ENCODE data around the gene NT5M.
"Not testable (repeated sequence)": the region's sequence is repeated elsewhere in the genome, so short reads cannot be mapped to it uniquely, and the experiment has no call there.

NT5M gene

DNA sequence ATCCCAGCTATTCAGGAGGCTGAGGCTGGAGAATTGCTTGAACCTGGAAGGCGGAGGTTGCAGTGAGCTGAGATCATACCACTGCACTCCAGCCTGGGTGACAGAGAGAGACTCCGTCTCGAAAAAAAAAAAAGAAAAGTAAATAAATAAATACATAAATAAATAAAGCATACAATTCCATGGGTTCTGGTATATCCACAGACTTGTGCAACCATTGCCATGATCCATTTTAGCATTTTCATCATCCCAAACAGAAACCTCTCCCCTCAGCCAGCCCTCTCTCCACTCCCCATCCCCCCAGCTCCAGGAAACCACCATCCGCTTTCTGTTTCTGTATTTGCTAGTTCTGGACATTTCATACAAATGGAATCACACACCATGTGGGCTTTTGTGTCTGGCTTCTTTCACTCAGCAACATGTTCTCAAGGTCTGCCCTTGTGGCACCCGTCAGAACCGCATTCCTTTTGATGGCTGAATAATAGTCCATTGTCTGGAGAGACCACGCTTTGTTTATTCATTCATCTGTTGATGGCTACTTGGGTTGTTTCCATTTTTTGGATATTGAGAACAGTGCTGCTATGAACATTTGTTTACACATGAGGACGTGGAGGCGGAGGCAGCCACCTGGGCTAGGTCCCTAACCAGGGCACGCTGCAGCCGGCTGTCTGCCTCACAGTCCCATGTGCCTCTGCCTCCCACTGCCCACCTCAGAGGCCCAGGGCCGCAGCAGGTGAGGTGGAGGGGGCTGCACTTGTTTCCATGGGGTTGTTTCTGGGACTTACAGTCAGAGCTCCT is 76.2 kb downstream of the NT5M start:
- no peak for DNase-seq

- no peak for DNase-seq
These were observed 77.2 kb downstream of the NT5M start for GRCh38 chr17:17380145-17380925.

DNA sequence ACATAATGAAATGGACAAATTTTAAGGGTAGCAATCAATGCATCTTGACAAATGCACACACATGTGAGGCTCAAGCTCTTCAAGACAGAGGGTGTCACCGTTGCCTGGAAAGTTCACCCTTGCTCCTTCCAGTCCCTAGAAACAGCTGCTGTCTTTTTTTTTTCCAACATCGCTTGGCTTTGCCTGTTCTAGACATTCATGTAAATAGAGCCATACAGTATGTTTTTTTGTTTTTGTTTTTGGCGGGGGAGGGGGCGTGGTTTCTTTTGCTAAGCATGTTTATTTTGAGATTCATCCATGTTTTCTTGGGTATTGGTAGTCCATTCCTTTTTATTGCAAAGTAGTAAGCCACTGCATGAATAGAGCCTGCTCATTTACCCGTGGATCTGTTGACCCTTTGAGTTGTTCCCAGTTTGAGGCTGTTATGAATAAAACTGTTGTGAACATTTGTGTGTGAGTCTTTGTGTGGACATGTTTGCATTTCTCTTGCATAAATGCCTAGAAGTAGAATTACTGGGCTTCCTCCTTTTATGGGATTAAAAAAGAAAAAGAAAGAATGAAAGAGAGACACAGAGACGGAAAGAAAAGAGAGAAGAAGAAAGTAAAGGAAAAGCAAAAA is 78.4 kb downstream of the NT5M start:
- no peak for DNase-seq

DNA sequence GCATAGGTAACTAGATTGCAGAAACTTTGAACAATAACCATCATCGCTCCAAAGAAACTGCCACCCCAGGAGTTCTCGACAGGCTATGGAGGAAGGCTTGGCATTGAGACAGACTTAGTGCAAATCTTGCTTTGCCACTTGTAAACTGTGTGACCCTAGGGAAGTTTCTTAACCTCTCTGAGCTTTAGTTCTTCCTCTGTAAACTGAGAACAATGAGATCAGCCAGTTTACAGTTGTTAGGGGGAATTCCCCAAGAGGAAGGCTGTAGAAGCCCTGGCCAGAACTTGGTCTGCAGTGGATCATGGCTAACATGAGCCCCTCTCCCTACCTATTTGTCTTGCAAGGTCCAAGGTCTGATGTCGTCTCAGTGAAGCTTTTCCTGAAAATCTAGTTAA is 78.9 kb downstream of the NT5M start:
- DNase-seq, result no peak

DNA sequence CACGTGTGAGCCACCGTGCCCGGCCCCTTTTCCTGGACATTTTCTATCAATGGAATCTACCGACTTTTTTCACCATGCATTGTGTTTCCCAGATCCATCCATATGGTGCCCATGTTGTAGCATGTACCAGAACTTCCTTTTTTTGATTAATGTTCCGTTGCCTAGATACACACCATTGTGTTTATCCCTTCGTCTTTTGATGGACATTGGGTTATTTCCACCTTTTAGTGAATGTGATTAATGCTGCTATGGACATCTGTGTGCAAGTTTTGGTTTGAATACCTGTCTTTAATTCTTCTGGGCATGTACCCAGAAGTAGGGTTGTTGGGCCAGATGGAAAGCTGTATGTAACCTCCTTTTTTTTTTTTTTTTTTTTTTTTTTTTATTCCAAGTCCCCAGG is 79.8 kb downstream of the NT5M start:
- no peak for DNase-seq

- not testable (repeated sequence) for DNase-seq
These were observed 80.5 kb downstream of the NT5M start for GRCh38 chr17:17383431-17384290.

DNA sequence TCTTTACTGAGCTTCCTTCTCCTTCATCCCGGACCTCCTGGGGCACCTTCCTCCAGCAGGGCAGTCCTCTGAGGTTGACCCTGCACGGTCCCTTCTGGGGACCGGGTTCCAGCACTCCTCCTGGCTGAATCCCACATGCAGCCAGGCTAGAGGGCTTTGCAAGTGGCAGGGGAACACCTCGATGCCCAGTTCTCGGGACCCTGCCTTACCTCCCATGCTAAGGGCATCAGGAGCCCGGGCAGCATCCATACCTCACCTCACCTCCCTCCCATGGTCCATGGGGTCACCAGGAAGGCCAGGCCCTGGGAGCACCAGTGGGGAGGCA is 81.1 kb downstream of the NT5M start:
- DNase-seq, result no peak

DNA sequence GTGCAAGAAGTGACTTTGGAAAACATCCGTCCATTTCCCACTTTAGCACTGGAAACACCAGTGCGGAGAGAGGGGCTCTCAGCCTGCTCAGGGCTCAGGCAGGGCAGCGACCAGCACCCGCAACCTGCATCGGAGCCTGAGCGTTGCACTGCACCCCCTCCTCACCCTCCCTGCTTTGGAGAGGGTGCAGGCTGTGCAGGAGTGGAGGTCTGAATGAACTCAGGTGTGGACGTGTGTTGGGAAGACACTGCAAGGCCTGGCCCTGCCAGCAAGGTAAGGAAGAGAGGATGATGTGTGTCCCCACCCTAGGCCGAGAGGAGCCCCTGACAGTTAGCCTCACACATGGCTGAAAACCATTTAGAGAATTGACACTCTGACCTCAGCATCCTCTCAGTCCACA is 81.8 kb downstream of the NT5M start:
- DNase-seq, result no peak

DNA sequence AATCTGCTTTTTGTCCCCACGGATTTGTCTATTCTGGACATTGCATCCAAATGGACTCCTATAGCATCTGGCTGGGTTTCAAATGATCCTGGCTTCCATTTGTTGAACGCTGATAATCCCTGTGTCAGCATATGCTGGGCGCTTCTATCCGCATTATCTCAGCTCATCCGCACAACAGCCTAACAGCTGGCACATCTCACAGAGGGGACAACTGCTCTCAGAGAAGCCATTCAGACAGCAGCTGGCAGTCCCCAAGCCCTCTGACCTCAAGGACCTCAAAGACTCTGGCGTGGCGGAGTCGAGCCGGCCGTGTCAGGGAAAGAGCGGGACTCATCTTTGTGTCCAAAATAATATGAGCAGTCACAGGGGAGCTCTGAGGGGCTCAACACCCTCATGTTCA is 82.3 kb downstream of the NT5M start:
- no peak for DNase-seq

- DNase-seq, result no peak
These were observed 83.1 kb downstream of the NT5M start for GRCh38 chr17:17386094-17386800.

GRCh38 chr17:17387017-17387497 is 83.9 kb downstream of the NT5M start:
- DNase-seq, result no peak

DNA sequence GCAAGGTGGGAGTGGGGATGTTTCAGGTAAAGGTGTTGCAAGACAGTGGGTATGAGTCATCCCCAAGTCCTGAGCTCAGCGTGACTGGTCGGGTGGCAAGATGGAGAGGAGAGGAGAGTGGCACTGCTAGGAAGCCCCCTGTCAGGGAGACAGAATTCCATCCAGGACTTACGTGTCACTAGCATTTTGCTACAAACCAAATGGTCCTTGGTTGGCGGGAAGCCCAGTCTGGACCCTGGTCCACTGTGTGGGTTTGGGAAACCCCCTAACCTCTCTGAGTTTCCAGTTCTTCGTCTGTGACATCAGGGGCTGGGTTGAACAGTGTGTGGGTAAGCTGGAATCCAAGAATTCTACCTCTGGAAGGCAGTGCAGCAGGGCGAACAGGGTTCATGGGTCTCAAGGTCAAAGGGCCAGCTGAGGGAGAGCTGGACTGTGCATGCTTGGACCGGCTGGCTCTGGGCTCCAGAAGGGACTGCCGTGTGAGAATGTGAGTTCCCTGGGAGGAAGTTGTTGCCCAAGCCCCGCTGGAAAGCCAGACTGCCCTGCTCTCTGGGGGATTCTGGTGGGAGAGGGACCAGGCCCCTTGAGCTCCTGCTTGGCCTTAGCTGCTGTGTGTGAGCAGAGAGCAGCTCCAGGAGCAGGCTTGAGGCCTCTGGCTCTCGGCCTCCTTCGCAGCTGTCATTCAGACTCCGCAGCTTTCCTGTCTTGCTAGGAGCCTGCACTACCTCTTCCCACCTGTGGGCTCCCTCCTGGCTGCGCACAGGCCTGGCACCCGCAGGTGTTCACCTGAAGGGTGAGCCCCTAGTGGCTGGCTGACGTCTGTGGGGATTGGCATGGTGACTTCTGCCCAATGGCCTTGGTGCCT is 84.6 kb downstream of the NT5M start:
- no peak for DNase-seq

DNA sequence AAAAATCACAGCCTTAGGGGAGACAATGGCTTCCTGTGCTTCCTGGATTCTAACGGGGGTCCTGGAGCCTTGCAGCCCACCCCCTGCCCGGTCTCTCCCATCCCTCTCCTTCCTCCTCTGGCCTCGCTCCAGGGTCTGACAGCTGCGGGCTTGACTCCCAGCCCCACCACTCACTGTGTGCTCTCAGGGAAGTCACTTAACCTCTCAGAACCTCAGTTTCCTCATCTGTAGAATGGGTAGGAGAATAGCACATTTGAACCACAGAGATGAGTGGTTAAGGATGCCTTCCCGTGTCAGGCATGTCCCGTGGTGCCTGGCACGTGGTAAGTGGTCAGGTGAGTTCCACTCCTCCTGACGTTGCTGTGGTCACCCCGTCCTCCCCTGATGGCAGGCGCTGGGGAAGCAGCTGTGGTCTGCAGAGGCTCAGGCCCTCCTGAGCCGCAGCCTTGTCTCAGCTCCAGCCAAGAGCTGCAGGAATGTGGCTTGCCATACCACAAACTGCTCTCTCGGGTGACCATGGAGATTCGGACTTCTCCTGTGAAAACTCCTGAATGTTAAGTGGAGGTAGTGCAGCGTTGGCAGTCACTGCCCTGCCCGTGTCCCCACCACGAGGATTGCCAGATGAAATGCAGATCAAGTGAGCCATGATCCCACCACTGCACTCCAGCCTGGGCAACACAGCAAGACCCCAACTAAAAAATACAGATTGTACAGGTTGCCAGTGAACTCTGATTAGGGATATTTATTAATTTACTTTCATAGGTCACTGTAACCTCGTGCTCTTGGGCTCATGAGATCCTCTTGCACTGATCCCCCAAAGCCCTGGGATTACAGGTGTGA is 85.7 kb downstream of the NT5M start:
- DNase-seq, result no peak

- DNase-seq, result peak; percentile 40
These were observed 88.6 kb downstream of the NT5M start for GRCh38 chr17:17391668-17392370.

DNA sequence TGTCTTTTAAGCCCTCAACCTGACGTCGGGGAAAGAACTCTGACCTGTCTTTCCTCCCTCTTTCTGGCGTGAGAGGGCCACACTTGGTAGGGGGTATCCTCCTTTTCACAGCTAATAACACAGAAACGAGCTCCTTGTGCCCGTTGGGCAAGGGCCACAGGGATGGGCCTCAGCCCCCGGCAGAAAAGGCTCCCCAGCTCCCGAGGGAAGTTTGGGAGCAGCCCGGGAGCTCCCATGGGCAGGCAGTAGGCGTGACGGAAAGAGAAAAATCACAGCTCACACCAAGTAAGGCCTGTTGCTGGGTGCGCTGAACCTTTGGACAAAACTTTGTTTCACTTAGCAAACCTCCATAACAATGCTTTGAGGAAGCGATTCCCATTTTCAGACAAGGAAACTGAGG is 90.8 kb downstream of the NT5M start:
- no peak for DNase-seq

DNA sequence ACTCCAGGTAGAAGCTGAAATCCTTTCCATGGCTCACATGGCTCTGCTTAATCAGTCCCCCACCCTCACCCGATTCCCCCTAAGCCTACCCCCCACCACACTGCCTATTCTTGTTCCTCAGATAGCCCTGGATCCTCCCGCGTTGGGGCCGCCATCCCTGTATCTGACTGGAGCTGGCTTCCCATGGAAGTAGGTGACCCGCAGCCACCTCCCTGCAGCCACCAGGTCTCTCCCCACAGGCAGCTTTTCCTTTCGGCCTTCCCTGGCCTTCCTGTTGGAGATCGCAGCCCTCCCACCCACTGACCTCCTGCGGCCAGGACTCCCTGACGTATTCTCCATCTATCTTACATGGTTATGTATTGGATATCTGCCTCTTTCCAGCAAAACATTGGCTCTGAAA is 91.3 kb downstream of the NT5M start:
- no peak for DNase-seq

DNA sequence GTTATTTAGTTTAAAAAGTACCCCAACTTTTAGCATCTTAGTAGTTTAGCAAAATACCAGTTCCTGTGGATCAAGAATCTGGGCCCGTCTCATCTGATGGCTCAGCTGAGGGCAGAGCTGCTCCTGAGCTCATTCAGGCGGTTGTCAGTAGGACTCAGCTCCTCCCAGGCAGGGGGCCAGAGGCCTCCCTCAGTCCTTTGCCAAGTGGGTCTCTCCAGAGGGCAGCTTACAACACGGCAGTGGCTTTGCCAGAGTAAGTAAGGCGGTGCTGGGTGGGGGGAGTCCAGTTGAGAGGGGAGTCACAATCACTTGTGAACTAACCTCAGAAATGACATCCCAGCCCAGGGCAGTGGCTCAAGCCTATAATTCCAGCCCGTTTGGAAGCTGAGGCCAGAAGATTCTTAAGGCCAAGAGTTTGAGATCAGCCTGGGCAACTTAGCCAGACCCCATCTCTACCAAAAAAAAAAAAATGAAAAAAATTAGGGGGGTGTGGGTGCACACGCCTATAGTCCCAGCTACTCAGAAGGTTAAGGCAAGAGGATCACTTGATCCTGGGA is 92.2 kb downstream of the NT5M start:
- no peak for DNase-seq

DNA sequence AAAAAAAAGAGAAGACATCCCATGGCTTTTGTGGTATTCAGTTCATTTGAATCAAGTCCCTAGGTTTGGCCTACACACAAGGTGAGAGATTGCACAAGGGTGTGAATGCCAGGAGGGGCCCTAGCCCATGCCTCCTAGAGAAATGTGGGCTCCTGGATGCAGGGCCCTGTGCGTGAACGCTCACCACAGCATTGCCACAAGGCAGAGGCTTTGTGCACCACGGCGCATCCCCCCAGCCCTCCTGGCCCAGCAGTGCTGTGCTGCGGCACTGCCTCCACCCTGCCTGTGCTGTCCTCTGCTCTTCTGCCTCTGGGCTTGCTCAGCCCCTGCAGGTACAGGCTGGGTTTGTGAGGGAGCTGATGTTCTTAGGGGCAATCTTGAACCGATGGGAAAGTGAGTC is 92.7 kb downstream of the NT5M start:
- DNase-seq, result no peak
